H1 (cell line): ENCODE measurements around the gene DUOX1. TPM values are rescaled to one million over a fixed set of nuclear protein-coding genes. Genes with fewer than 3 reads are reported as not detected.

Source experiments
- CTCF ChIA-PET: fragments of 300-600 bp; sonication (Branson Sonifier 250); formaldehyde crosslinking; loops from one replicate; lab custom pipeline; 2021; ENCODE audit not compliant: partially characterized antibody; lab: Charles Lee
- POLR2A ChIA-PET: fragments of 300-600 bp; sonication (Branson Sonifier 250); formaldehyde crosslinking; loops from one replicate; lab custom pipeline; 2021; ENCODE audit warnings: inconsistent platforms; ENCODE audit not compliant: partially characterized antibody; lab: Charles Lee
- DNase-seq, 2 experiments: peaks; one replicate each; pipeline versions ENCODE4 v3.0.0 to v3.0.0-alpha.2; 2010 to 2022; ENCODE audit warnings: low spot score in 2 of 2, low read depth in 1 of 2, mixed read lengths in 1 of 2
- FAIRE-seq: peaks from 2 replicates; lab custom pipeline; 2011; peaks lifted over from hg19 to GRCh38; lab: Jason Lieb, UNC
- H2AFZ ChIP-seq: 2 replicates; pipeline ENCODE4 v1.8.1; 2012; ENCODE audit warnings: low read length, inconsistent platforms
- H2AK5ac ChIP-seq: 2 replicates; pipeline ENCODE4 v1.6.1; 2013; ENCODE audit warnings: low read depth, low read length
- H2BK120ac ChIP-seq: replicated peaks from 2 replicates; pipeline ENCODE3; 2013; ENCODE audit warnings: low read depth, low read length, inconsistent platforms
- H2BK12ac ChIP-seq: 2 replicates; pipeline ENCODE4 v1.6.1; 2013; ENCODE audit warnings: low read depth, low read length
- H2BK15ac ChIP-seq: 2 replicates; pipeline ENCODE4 v1.6.1; 2013; ENCODE audit warnings: low read length
- H2BK20ac ChIP-seq: 2 replicates; pipeline ENCODE4 v1.6.1; 2013; ENCODE audit warnings: low read length
- H2BK5ac ChIP-seq: 2 replicates; pipeline ENCODE4 v1.6.1; 2013; ENCODE audit warnings: low read depth, low read length
- H3K14ac ChIP-seq: 2 replicates; pipeline ENCODE4 v1.6.1; 2013; ENCODE audit warnings: inconsistent platforms; ENCODE audit not compliant: insufficient read length
- H3K18ac ChIP-seq: 2 replicates; pipeline ENCODE4 v1.6.1; 2013; ENCODE audit warnings: low read length; ENCODE audit errors: extremely low read depth
- H3K23ac ChIP-seq: 2 replicates; pipeline ENCODE4 v1.6.1; 2013; ENCODE audit warnings: inconsistent platforms; ENCODE audit not compliant: insufficient read length
- H3K23me2 ChIP-seq: 2 replicates; pipeline ENCODE4 v1.6.1; 2013; ENCODE audit warnings: low read depth, low read length
- H3K27ac ChIP-seq: 2 replicates; pipeline ENCODE4 v1.6.1; 2011; ENCODE audit warnings: low read depth, low read length, inconsistent platforms
- H3K27me3 ChIP-seq, 4 experiments: replicated peaks in 1 of 4; 1 replicate in 1 of 4; 2 replicates in 3 of 4; pipeline versions ENCODE4 v1.6.1 to v1.8.1; 2011 to 2013; ENCODE audit warnings: low read length in 3 of 4, mild to moderate bottlenecking in 3 of 4, inconsistent platforms in 2 of 4, mixed read lengths in 2 of 4, moderate library complexity in 1 of 4; ENCODE audit not compliant: control insufficient read depth in 3 of 4, insufficient read depth in 3 of 4; ENCODE audit errors: extremely low read depth in 1 of 4
- H3K36me3 ChIP-seq, 4 experiments: 2 replicates each; pipeline versions ENCODE4 v1.6.1 to v1.8.1; 2011 to 2013; ENCODE audit warnings: mild to moderate bottlenecking in 4 of 4, low read length in 3 of 4, moderate library complexity in 2 of 4, control low read depth in 1 of 4, inconsistent platforms in 1 of 4; ENCODE audit not compliant: insufficient read depth in 4 of 4, control insufficient read depth in 2 of 4
- H3K4ac ChIP-seq: replicated peaks from 2 replicates; pipeline ENCODE3; 2013; ENCODE audit warnings: low read length, low read depth, mixed read lengths, inconsistent platforms; ENCODE audit not compliant: insufficient read length
- H3K4me1 ChIP-seq, 4 experiments: replicated peaks in 1 of 4; 1 replicate in 1 of 4; 2 replicates in 3 of 4; pipeline versions ENCODE4 v1.6.1 to v1.8.1; 2011 to 2013; ENCODE audit warnings: low read length in 3 of 4, inconsistent platforms in 2 of 4, mixed read lengths in 1 of 4; ENCODE audit not compliant: insufficient read depth in 4 of 4, control insufficient read depth in 3 of 4
- H3K4me2 ChIP-seq, 2 experiments: 2 replicates each; pipeline versions ENCODE4 v1.6.1 to v1.8.1; 2011 to 2013; ENCODE audit warnings: low read depth in 2 of 2, low read length in 2 of 2, control low read depth in 1 of 2, inconsistent platforms in 1 of 2, mild to moderate bottlenecking in 1 of 2; ENCODE audit not compliant: insufficient read depth in 1 of 2
- H3K4me3 ChIP-seq, 4 experiments: fragments of 200-600, 300-600 bp in 1 of 4; sonication (generic), shearing (Covaris generic), sonication (Bioruptor Twin) in 1 of 4; 2 replicates each; pipeline versions ENCODE4 v1.5.1 to v1.8.1; 2011 to 2016; ENCODE audit warnings: low read length in 4 of 4, low read depth in 3 of 4, control low read depth in 2 of 4, inconsistent platforms in 2 of 4, mild to moderate bottlenecking in 2 of 4, mixed read lengths in 1 of 4, moderate library complexity in 1 of 4; ENCODE audit not compliant: insufficient read depth in 2 of 4; ENCODE audit errors: extremely low read depth in 1 of 4
- H3K56ac ChIP-seq: replicated peaks from 2 replicates; pipeline ENCODE3; 2013; ENCODE audit warnings: low read depth, mild to moderate bottlenecking, mixed read lengths, low read length, inconsistent platforms; ENCODE audit not compliant: insufficient read length
- H3K79me1 ChIP-seq: 2 replicates; pipeline ENCODE4 v1.6.1; 2013; ENCODE audit warnings: low read depth, low read length, control low read depth
- H3K79me2 ChIP-seq, 2 experiments: 2 replicates each; pipeline versions ENCODE4 v1.6.1 to v1.8.1; 2012 to 2013; ENCODE audit warnings: low read length in 2 of 2, mild to moderate bottlenecking in 2 of 2, inconsistent platforms in 1 of 2; ENCODE audit not compliant: insufficient read depth in 2 of 2, control insufficient read depth in 1 of 2
- H3K9ac ChIP-seq, 4 experiments: replicated peaks in 1 of 4; 1 replicate in 1 of 4; 2 replicates in 3 of 4; pipeline versions ENCODE4 v1.6.1 to v1.8.1; 2011 to 2013; ENCODE audit warnings: low read depth in 3 of 4, low read length in 3 of 4, control low read depth in 2 of 4, mild to moderate bottlenecking in 2 of 4, moderate library complexity in 2 of 4, inconsistent platforms in 1 of 4; ENCODE audit errors: extremely low read depth in 1 of 4
- H3K9me3 ChIP-seq, 2 experiments: 2 replicates each; pipeline versions ENCODE4 v1.6.1 to v1.8.1; 2012 to 2013; ENCODE audit warnings: mild to moderate bottlenecking in 2 of 2, moderate library complexity in 2 of 2, control low read depth in 1 of 2, inconsistent platforms in 1 of 2, low read depth in 1 of 2, low read length in 1 of 2, mixed read lengths in 1 of 2; ENCODE audit not compliant: insufficient read depth in 2 of 2
- H4K20me1 ChIP-seq, 2 experiments: replicated peaks in 1 of 2; 2 replicates each; pipeline versions ENCODE3 to v1.8.1; 2011 to 2013; ENCODE audit warnings: inconsistent platforms in 2 of 2, low read length in 2 of 2, mild to moderate bottlenecking in 1 of 2; ENCODE audit not compliant: insufficient read depth in 2 of 2, control insufficient read depth in 1 of 2
- H4K5ac ChIP-seq: 2 replicates; pipeline ENCODE4 v1.6.1; 2013; ENCODE audit warnings: low read length, low read depth, mixed read lengths, inconsistent platforms; ENCODE audit not compliant: insufficient read length
- H4K8ac ChIP-seq: 2 replicates; pipeline ENCODE4 v1.8.0; 2013; ENCODE audit warnings: mild to moderate bottlenecking, moderate library complexity, low read length, inconsistent platforms; ENCODE audit not compliant: insufficient read depth; ENCODE audit errors: extremely low read depth
- H4K91ac ChIP-seq: replicated peaks from 2 replicates; pipeline ENCODE3; 2013; ENCODE audit warnings: low read length, mixed read lengths, inconsistent platforms; ENCODE audit not compliant: insufficient read length
- GABPA ChIP-seq: IDR thresholded peaks from 2 replicates; pipeline ENCODE4 v1.6.1; 2011; ENCODE audit warnings: mild to moderate bottlenecking, low read length, moderate library complexity, borderline replicate concordance; ENCODE audit not compliant: insufficient read depth
- KDM1A ChIP-seq: fragments of 200-600, 300-600 bp; sonication (generic); IDR thresholded peaks from 2 replicates; pipeline ENCODE4 v1.7.1; 2016; ENCODE audit warnings: mild to moderate bottlenecking, low read length, borderline replicate concordance
- KDM4A ChIP-seq: IDR thresholded peaks from one replicate; pipeline ENCODE4 v1.7.1; 2012; ENCODE audit warnings: low read depth, mild to moderate bottlenecking, moderate library complexity, low read length, inconsistent platforms; ENCODE audit not compliant: severe bottlenecking
- MAX ChIP-seq: IDR thresholded peaks from 2 replicates; pipeline ENCODE4 v1.6.1; 2012; ENCODE audit warnings: inconsistent platforms
- POLR2A ChIP-seq, 2 experiments: IDR thresholded peaks; 1 replicate in 1 of 2; 2 replicates in 1 of 2; pipeline ENCODE4 v1.6.1; 2011; ENCODE audit warnings: low read depth in 2 of 2, low read length in 2 of 2, mild to moderate bottlenecking in 2 of 2; ENCODE audit errors: control extremely low read depth in 1 of 2
- POLR2AphosphoS5 ChIP-seq: IDR thresholded peaks from 2 replicates; pipeline ENCODE4 v1.6.1; 2011; ENCODE audit warnings: low read depth, low read length
- RBBP5 ChIP-seq: IDR thresholded peaks from 2 replicates; pipeline ENCODE4 v1.7.1; 2012; ENCODE audit warnings: low read depth, mild to moderate bottlenecking, inconsistent platforms, low read length, moderate library complexity, borderline replicate concordance
- RNF2 ChIP-seq: fragments of 200-900, 300-1000 bp; sonication (generic); IDR thresholded peaks from 2 replicates; pipeline ENCODE4 v1.7.1; 2016; ENCODE audit warnings: borderline replicate concordance, low read depth, mild to moderate bottlenecking, antibody characterized with exemption, low read length; ENCODE audit not compliant: poor library complexity, severe bottlenecking; ENCODE audit errors: missing control alignments
- SIRT6 ChIP-seq: IDR thresholded peaks from one replicate; pipeline ENCODE4 v1.7.1; 2012; ENCODE audit warnings: low read length, inconsistent platforms
- SP1 ChIP-seq: IDR thresholded peaks from 2 replicates; pipeline ENCODE4 v1.6.1; 2011; ENCODE audit warnings: low read depth, low read length
- YY1 ChIP-seq: IDR thresholded peaks from 2 replicates; pipeline ENCODE4 v1.6.1; 2011; ENCODE audit warnings: low read depth, mild to moderate bottlenecking, low read length
- WGBS, 2 experiments: shearing (Covaris generic) in 1 of 2; methylation state at CpG; one replicate each; pipeline versions ENCODE4 v1.1.6 to v1.1.7; 2013 to 2015; ENCODE audit warnings: low lambda C conversion rate in 2 of 2, mixed read lengths in 2 of 2, inconsistent platforms in 1 of 2, low coverage in 1 of 2, missing lambda C conversion rate in 1 of 2; ENCODE audit not compliant: insufficient replicate concordance in 2 of 2, insufficient coverage in 1 of 2, insufficient read length in 1 of 2; ENCODE audit errors: extremely low coverage in 1 of 2, missing lambda C conversion rate in 1 of 2; 5-methylcytosine and 5-hydroxymethylcytosine counted together
- polyA plus RNA-seq, 7 experiments: library from polyadenylated mRNA; depleted of rRNA in 3 of 7; stranded (reverse) in 5 of 7; unstranded in 2 of 7; fragments of >200 nt in 5 of 7; fragments of 200-250 nt in 2 of 7; gene quantifications; 1 replicate in 5 of 7; 2 replicates in 1 of 7; 4 replicates in 1 of 7; pipeline versions ENCODE4 v1.2.1 to v1.2.3, GENCODE V29; 2011 to 2013; ENCODE audit warnings: missing spikeins in 2 of 7, mixed read lengths in 2 of 7
- total RNA-seq: library from RNA; stranded (reverse); fragmentation: NEBNext Ultra II Directional; extraction: Animal tissue kit (Norgen Biotek cat#: 25700); gene quantifications from 2 replicates; pipeline ENCODE4 v1.2.1, GENCODE V29; 2021

DUOX1 gene
- total and polyA plus RNA-seq, 2 of the 8 experiments (the other 6 are each of a cell fraction or from before 2014, with no cell fraction given): 0.84 to 1.4 TPM

- Histone ChIP-seq H4K20me1 (peaks cover 2 to 4% of the 10 kb centered on the region in 2 experiments), H2BK12ac (no peak overlapping the region), H3K4ac (no peak overlapping the region), H2BK5ac (0 out of 2 replicates have a peak overlapping the region, but pooled peaks have one; percentile 3), H3K79me1 (no peaks in the 10 kb centered on the region), H3K56ac (no peak overlapping the region), H3K36me3 (no peaks in the 10 kb centered on the region), H4K91ac (no peak overlapping the region), H2BK120ac (no peak overlapping the region), H3K27ac (peak overlapping the region; percentile 85), H3K9ac (peak overlapping the region; percentile 62 to 87 (median 83); a peak in 5 of 7 replicates), H3K27me3 (no peaks in the 10 kb centered on the region), H3K14ac (no peak overlapping the region), H3K4me3 (peak overlapping the region; percentile 57 to 78 (median 60)), H4K8ac (peak overlapping the region; percentile 95), H3K4me2 (peak overlapping the region; percentile 59 to 68), H2BK15ac (no peak overlapping the region), H3K9me3 (no peaks in the 10 kb centered on the region), H3K23me2 (no peaks in the 10 kb centered on the region; the same call in 1 of the 2 replicates), H3K4me1 (peaks cover 0 to 19% (median 15%) of the 10 kb centered on the region in 4 experiments; a peak in 5 of 7 replicates), H4K5ac (no peak overlapping the region), H2AK5ac (no peak overlapping the region), H3K18ac (peak overlapping the region; percentile 85; the same call in 1 of the 2 replicates), H3K79me2 (no peaks in the 10 kb centered on the region), H2BK20ac (no peak overlapping the region), H2AFZ (no peak overlapping the region), H3K23ac (no peak overlapping the region)
- FAIRE-seq (no peak), DNase-seq (peak; percentile 84 to 90)
- ChIA-PET POLR2A (interaction anchor here (0.7 to 5.7 kb wide), 12 partner anchors 8 to 230 kb away, joined by 3 to 50 read pairs (median 4); partner anchors contain the start of genes DUOX1, DUOXA1 and SHF), CTCF (interaction anchor here (0.7 to 41.8 kb wide), 13 partner anchors 9 to 420 kb away, joined by 3 to 1117 read pairs (median 3); partner anchors contain the start of genes BLOC1S6 and SHF)
- WGBS, 2 experiments: 1% methylated on average over 41 of the region's 79 CpGs; no CpG with 5 or more reads in 1 of the 2 experiments
- TF ChIP-seq SP1 (0 out of 2 replicates have a peak, but pooled peaks have one; percentile 15), SIRT6 (no peak), GABPA (0 out of 2 replicates have a peak, but pooled peaks have one; percentile 26), POLR2AphosphoS5 (peak; percentile 29), KDM4A (peak; percentile 72), MAX (peak; percentile 43; the same call in 1 of the 2 replicates), RBBP5 (peak; percentile 74; the same call in 1 of the 2 replicates), POLR2A (IDR thresholded peaks at IDR 0.05; ENCODE audit: control extremely low read depth in 1 of 2, low read depth in 2 of 2, low read length in 2 of 2) (peak; percentile 46 to 75), KDM1A (no peak), YY1 (peak; percentile 8; the same call in 1 of the 2 replicates), RNF2 (no peak)
These were observed 37.2 kb downstream of the DUOX1 start for GRCh38 chr15:45166834-45167630.
